GM18868 (cell line): ENCODE measurements around the gene SEMA3G.

ENCODE experiments used
- ATAC-seq: cut with Tn5 transposase; IDR thresholded peaks from one replicate; pipeline ENCODE4 v1.9.1; 2021; ENCODE audit warnings: mild to moderate bottlenecking, moderate library complexity; ENCODE audit not compliant: unreplicated experiment

Gene SEMA3G

GRCh38 chr3:52440249-52440551 is 4.7 kb downstream of the SEMA3G start:
- no peak for ATAC-seq

GRCh38 chr3:52439426-52440248 is 5.3 kb downstream of the SEMA3G start:
- no peak for ATAC-seq

- no peak for ATAC-seq
Measured at GRCh38 chr3:52438579-52439425, 6.1 kb downstream of the SEMA3G start.

- no peak for ATAC-seq
Measured at GRCh38 chr3:52438104-52438376, 6.9 kb downstream of the SEMA3G start.

GRCh38 chr3:52437326-52438103 is 7.4 kb downstream of the SEMA3G start:
- no peak for ATAC-seq

GRCh38 chr3:52436500-52437149 is 8.3 kb downstream of the SEMA3G start:
- no peak for ATAC-seq

- ATAC-seq, result no peak
Measured at GRCh38 chr3:52435246-52436101, 9.4 kb downstream of the SEMA3G start.

- ATAC-seq, result no peak
Measured at GRCh38 chr3:52434491-52435115, 10.3 kb downstream of the SEMA3G start.

- no peak for ATAC-seq
Measured at GRCh38 chr3:52433996-52434479, 10.9 kb downstream of the SEMA3G start.

GRCh38 chr3:52433328-52433995 is 11.4 kb downstream of the SEMA3G start:
- ATAC-seq, result no peak

GRCh38 chr3:52432691-52433141 is 12.2 kb downstream of the SEMA3G start:
- ATAC-seq, result no peak

GRCh38 chr3:52432225-52432624 is 12.7 kb downstream of the SEMA3G start:
- ATAC-seq, result no peak

GRCh38 chr3:52431459-52432223 is 13.3 kb downstream of the SEMA3G start:
- no peak for ATAC-seq

GRCh38 chr3:52430416-52430810 is 14.5 kb downstream of the SEMA3G start:
- ATAC-seq, result no peak

- no peak for ATAC-seq
Measured at GRCh38 chr3:52429779-52430415, 15.0 kb downstream of the SEMA3G start.

GRCh38 chr3:52429031-52429430 is 15.9 kb downstream of the SEMA3G start:
- no peak for ATAC-seq

GRCh38 chr3:52428151-52429005 is 16.5 kb downstream of the SEMA3G start:
- no peak for ATAC-seq
